WTC11 (cell line): Measurements from ENCODE around the gene NAAA. TPM values are rescaled to one million over a fixed set of nuclear protein-coding genes. Genes with fewer than 3 reads are reported as not detected.

Experiments used
- ATAC-seq: fragments of 200-7000 bp; cut with Tn5 transposase; 2 replicates; pipeline ENCODE4 v1.10.0; 2021; ENCODE audit warnings: mild to moderate bottlenecking, moderate library complexity
- CTCF ChIA-PET: fragments of 300-600 bp; sonication (Branson Sonifier 250); formaldehyde crosslinking; loops from one replicate; lab custom pipeline; 2021; ENCODE audit warnings: antibody characterized with exemption; lab: Charles Lee
- POLR2A ChIA-PET: fragments of 350-600 bp; sonication (Branson Sonifier 250); formaldehyde crosslinking; loops from one replicate; lab custom pipeline; 2021; ENCODE audit warnings: antibody characterized with exemption; lab: Charles Lee
- DNase-seq: peaks from one replicate; pipeline ENCODE4 v3.0.0; 2021; ENCODE audit warnings: low spot score
- H3K27ac Mint-ChIP-seq: 2 replicates; pipeline ENCODE4 v1.8.0; 2021; ENCODE audit warnings: mixed read lengths
- H3K27me3 Mint-ChIP-seq: 2 replicates; pipeline ENCODE4 v1.8.0; 2021; ENCODE audit warnings: low read depth, mild to moderate bottlenecking, moderate library complexity, mixed read lengths
- H3K36me3 Mint-ChIP-seq: 2 replicates; pipeline ENCODE4 v1.8.0; 2021; ENCODE audit warnings: mixed read lengths
- H3K4me1 Mint-ChIP-seq: 2 replicates; pipeline ENCODE4 v1.8.0; 2022; ENCODE audit warnings: mixed read lengths
- H3K4me3 Mint-ChIP-seq: 2 replicates; pipeline ENCODE4 v1.8.0; 2021; ENCODE audit warnings: mild to moderate bottlenecking, moderate library complexity, mixed read lengths
- H3K9me3 Mint-ChIP-seq: 2 replicates; pipeline ENCODE4 v1.8.0; 2021; ENCODE audit warnings: mixed read lengths
- CBFB ChIP-seq: sonication (generic); formaldehyde crosslinking; IDR thresholded peaks from 2 replicates; pipeline ENCODE4 v1.8.1; 2022; ENCODE audit warnings: mild to moderate bottlenecking, low read depth, missing genetic modification reagents
- CREB1 ChIP-seq: sonication (generic); formaldehyde crosslinking; IDR thresholded peaks from 2 replicates; pipeline ENCODE4 v1.8.0; 2023; ENCODE audit warnings: mild to moderate bottlenecking, missing genetic modification reagents
- ELF4 ChIP-seq: sonication (generic); formaldehyde crosslinking; IDR thresholded peaks from 2 replicates; pipeline ENCODE4 v1.8.1; 2022; ENCODE audit warnings: low read depth, mild to moderate bottlenecking, moderate library complexity, missing genetic modification reagents
- HMGXB4 ChIP-seq: sonication (generic); formaldehyde crosslinking; IDR thresholded peaks from 2 replicates; pipeline ENCODE4 v1.8.1; 2023; ENCODE audit warnings: mild to moderate bottlenecking, moderate library complexity, missing genetic modification reagents
- KAT7 ChIP-seq: sonication (generic); formaldehyde crosslinking; IDR thresholded peaks from 2 replicates; pipeline ENCODE4 v1.8.1; 2023; ENCODE audit warnings: missing genetic modification reagents, mild to moderate bottlenecking, borderline replicate concordance
- MLX ChIP-seq: sonication (generic); formaldehyde crosslinking; IDR thresholded peaks from 2 replicates; pipeline ENCODE4 v1.8.1; 2023; ENCODE audit warnings: mild to moderate bottlenecking, missing genetic modification reagents, moderate library complexity
- MYBL2 ChIP-seq: sonication (generic); formaldehyde crosslinking; IDR thresholded peaks from 2 replicates; pipeline ENCODE4 v1.8.1; 2023; ENCODE audit warnings: mild to moderate bottlenecking, moderate library complexity, missing genetic modification reagents
- NFATC4 ChIP-seq: fragments of 250-450 bp; sonication (Bioruptor Pico); IDR thresholded peaks from 2 replicates; pipeline ENCODE4 v1.9.0; 2021; ENCODE audit warnings: mild to moderate bottlenecking
- NFYB ChIP-seq: sonication (generic); formaldehyde crosslinking; conservative IDR thresholded peaks from 2 replicates; pipeline ENCODE4 v1.8.0; 2022; ENCODE audit warnings: low read depth, missing genetic modification reagents
- NR2C2 ChIP-seq: sonication (generic); formaldehyde crosslinking; IDR thresholded peaks from 2 replicates; pipeline ENCODE4 v1.8.0; 2022; ENCODE audit warnings: mild to moderate bottlenecking, missing genetic modification reagents
- NR3C1 ChIP-seq: sonication (generic); formaldehyde crosslinking; conservative IDR thresholded peaks from 2 replicates; pipeline ENCODE4 v1.8.1; 2023; ENCODE audit warnings: low read depth, mild to moderate bottlenecking, missing genetic modification reagents
- OVOL2 ChIP-seq: fragments of 250-450 bp; sonication (Bioruptor Pico); IDR thresholded peaks from 2 replicates; pipeline ENCODE4 v1.9.0; 2021; ENCODE audit warnings: mild to moderate bottlenecking, borderline replicate concordance
- RELA ChIP-seq: sonication (generic); formaldehyde crosslinking; IDR thresholded peaks from 2 replicates; pipeline ENCODE4 v1.8.1; 2022; ENCODE audit warnings: missing genetic modification reagents, mild to moderate bottlenecking, borderline replicate concordance
- SMAD3 ChIP-seq: sonication (generic); formaldehyde crosslinking; IDR thresholded peaks from 2 replicates; pipeline ENCODE4 v1.8.0; 2022; ENCODE audit warnings: missing genetic modification reagents, mild to moderate bottlenecking, borderline replicate concordance
- STAT6 ChIP-seq: sonication (generic); formaldehyde crosslinking; conservative IDR thresholded peaks from 2 replicates; pipeline ENCODE4 v1.8.1; 2023; ENCODE audit warnings: mild to moderate bottlenecking, low read depth, missing genetic modification reagents, moderate library complexity
- ZBTB43 ChIP-seq: sonication (generic); formaldehyde crosslinking; IDR thresholded peaks from 2 replicates; pipeline ENCODE4 v1.8.1; 2023; ENCODE audit warnings: mild to moderate bottlenecking, missing genetic modification reagents
- ZNF317 ChIP-seq: sonication (generic); formaldehyde crosslinking; IDR thresholded peaks from 2 replicates; pipeline ENCODE4 v1.8.1; 2023; ENCODE audit warnings: low read depth, mild to moderate bottlenecking, moderate library complexity, missing genetic modification reagents, borderline replicate concordance
- total RNA-seq: library from RNA; stranded (reverse); gene quantifications from 3 replicates; pipeline ENCODE4 v1.2.3, GENCODE V29; 2021
- TF ChIP-seq, protein P1 (sequence below): sonication (generic); formaldehyde crosslinking; IDR thresholded peaks from 2 replicates; pipeline ENCODE4 v1.8.1; 2022; ENCODE audit warnings: low read depth, missing genetic modification reagents, borderline replicate concordance
- TF ChIP-seq, protein P2 (sequence below): sonication (generic); formaldehyde crosslinking; IDR thresholded peaks from 2 replicates; pipeline ENCODE4 v1.8.1; 2022; ENCODE audit warnings: mild to moderate bottlenecking, moderate library complexity, missing genetic modification reagents
- TF ChIP-seq, protein P3 (sequence below): sonication (generic); formaldehyde crosslinking; conservative IDR thresholded peaks from 2 replicates; pipeline ENCODE4 v1.8.1; 2022; ENCODE audit warnings: mild to moderate bottlenecking, missing genetic modification reagents
- TF ChIP-seq, protein P4 (sequence below): fragments of 250-450 bp; sonication (Bioruptor Pico); IDR thresholded peaks from 2 replicates; pipeline ENCODE4 v2.1.2; 2022; ENCODE audit warnings: mild to moderate bottlenecking, moderate library complexity

The NAAA gene
- total RNA-seq, 1 experiment from 2014 or later = 7.1 TPM

- TF ChIP-seq, protein P1, sequence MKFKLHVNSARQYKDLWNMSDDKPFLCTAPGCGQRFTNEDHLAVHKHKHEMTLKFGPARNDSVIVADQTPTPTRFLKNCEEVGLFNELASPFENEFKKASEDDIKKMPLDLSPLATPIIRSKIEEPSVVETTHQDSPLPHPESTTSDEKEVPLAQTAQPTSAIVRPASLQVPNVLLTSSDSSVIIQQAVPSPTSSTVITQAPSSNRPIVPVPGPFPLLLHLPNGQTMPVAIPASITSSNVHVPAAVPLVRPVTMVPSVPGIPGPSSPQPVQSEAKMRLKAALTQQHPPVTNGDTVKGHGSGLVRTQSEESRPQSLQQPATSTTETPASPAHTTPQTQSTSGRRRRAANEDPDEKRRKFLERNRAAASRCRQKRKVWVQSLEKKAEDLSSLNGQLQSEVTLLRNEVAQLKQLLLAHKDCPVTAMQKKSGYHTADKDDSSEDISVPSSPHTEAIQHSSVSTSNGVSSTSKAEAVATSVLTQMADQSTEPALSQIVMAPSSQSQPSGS (CRISPR knock-in tag) = no peak
- TF ChIP-seq CREB1 (CRISPR knock-in tag) (no peak), SMAD3 (CRISPR knock-in tag) (no peak), HMGXB4 (no peak), OVOL2 (CRISPR knock-in tag) (no peak)
- TF ChIP-seq, protein P2, sequence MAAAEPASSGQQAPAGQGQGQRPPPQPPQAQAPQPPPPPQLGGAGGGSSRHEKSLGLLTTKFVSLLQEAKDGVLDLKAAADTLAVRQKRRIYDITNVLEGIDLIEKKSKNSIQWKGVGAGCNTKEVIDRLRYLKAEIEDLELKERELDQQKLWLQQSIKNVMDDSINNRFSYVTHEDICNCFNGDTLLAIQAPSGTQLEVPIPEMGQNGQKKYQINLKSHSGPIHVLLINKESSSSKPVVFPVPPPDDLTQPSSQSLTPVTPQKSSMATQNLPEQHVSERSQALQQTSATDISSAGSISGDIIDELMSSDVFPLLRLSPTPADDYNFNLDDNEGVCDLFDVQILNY (CRISPR knock-in tag) = no peak
These were observed 64.6 kb downstream of the NAAA start (continued) for GRCh38 chr4:75876218-75876617.

GRCh38 chr4:75869100-75869499, 71.7 kb downstream of the NAAA start:
- Mint-ChIP-seq H3K27ac (no peak overlapping the region), H3K4me3 (no peak overlapping the region), H3K36me3 (no peaks in the 10 kb centered on the region), H3K9me3 (no peaks in the 10 kb centered on the region), H3K27me3 (no peaks in the 10 kb centered on the region), H3K4me1 (no peaks in the 10 kb centered on the region)
- CTCF ChIA-PET = interaction anchor here (1.8 kb wide), 1 partner anchor 27 kb away, joined by 6 read pairs; no protein-coding TSS in a partner anchor
- POLR2A ChIA-PET = no interaction called here
- DNase-seq (no peak), ATAC-seq (no peak)
- TF ChIP-seq RELA (no peak), HMGXB4 (no peak), MLX (CRISPR knock-in tag) (no peak), NR2C2 (no peak), NFYB (CRISPR knock-in tag) (no peak), ZNF317 (CRISPR knock-in tag) (no peak), CBFB (CRISPR knock-in tag) (no peak), NFATC4 (no peak), ELF4 (no peak), NR3C1 (no peak), KAT7 (no peak), ZBTB43 (no peak), MYBL2 (CRISPR knock-in tag) (no peak), STAT6 (CRISPR knock-in tag) (no peak)
- TF ChIP-seq, protein P3, sequence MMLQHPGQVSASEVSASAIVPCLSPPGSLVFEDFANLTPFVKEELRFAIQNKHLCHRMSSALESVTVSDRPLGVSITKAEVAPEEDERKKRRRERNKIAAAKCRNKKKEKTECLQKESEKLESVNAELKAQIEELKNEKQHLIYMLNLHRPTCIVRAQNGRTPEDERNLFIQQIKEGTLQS (CRISPR knock-in tag) = no peak
- TF ChIP-seq, protein P4, sequence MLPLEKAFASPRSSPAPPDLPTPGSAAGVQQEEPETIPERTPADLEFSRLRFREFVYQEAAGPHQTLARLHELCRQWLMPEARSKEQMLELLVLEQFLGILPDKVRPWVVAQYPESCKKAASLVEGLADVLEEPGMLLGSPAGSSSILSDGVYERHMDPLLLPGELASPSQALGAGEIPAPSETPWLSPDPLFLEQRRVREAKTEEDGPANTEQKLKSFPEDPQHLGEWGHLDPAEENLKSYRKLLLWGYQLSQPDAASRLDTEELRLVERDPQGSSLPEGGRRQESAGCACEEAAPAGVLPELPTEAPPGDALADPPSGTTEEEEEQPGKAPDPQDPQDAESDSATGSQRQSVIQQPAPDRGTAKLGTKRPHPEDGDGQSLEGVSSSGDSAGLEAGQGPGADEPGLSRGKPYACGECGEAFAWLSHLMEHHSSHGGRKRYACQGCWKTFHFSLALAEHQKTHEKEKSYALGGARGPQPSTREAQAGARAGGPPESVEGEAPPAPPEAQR (CRISPR knock-in tag) = no peak
